Measurements from ENCODE around the gene CALD1.

DNA sequence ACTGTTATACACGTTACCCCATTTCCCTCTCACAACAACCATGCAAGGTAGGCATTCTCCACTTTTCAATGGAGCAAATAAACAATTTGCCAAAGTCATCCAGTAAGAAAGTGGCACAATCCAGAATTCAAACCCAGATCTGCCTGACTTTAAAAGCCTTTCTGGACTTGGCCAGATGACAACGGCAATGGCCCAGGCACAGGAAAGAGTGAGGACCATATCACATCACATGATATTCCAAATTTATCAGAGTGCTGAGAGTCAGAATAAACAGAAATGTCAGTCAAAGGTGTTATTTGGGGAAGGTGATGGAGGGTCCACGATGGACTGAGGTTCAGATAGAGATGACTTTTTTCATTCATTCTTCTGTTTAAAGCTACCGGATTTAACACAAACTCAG, 48.0 kb downstream of the CALD1 start:
- TF ChIP-seq, protein P1, sequence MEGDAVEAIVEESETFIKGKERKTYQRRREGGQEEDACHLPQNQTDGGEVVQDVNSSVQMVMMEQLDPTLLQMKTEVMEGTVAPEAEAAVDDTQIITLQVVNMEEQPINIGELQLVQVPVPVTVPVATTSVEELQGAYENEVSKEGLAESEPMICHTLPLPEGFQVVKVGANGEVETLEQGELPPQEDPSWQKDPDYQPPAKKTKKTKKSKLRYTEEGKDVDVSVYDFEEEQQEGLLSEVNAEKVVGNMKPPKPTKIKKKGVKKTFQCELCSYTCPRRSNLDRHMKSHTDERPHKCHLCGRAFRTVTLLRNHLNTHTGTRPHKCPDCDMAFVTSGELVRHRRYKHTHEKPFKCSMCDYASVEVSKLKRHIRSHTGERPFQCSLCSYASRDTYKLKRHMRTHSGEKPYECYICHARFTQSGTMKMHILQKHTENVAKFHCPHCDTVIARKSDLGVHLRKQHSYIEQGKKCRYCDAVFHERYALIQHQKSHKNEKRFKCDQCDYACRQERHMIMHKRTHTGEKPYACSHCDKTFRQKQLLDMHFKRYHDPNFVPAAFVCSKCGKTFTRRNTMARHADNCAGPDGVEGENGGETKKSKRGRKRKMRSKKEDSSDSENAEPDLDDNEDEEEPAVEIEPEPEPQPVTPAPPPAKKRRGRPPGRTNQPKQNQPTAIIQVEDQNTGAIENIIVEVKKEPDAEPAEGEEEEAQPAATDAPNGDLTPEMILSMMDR (conservative IDR thresholded peaks at IDR 0.05; ENCODE audit: low read depth, low read length) = no peak
- TF ChIP-seq EZH2 (IDR thresholded peaks at IDR 0.05; ENCODE audit: borderline replicate concordance, low read depth, low read length, poor library complexity, severe bottlenecking) = no peak
